HG02623 (cell line): ENCODE results near the gene KMT2B.
"Not testable (repeated sequence)": the region's sequence is repeated elsewhere in the genome, so short reads cannot be mapped to it uniquely, and the experiment has no call there.

Experiments used
- ATAC-seq: cut with Tn5 transposase; IDR thresholded peaks from one replicate; pipeline ENCODE4 v1.9.1; 2021; ENCODE audit warnings: moderate library complexity; ENCODE audit not compliant: unreplicated experiment

Gene KMT2B, protein sequence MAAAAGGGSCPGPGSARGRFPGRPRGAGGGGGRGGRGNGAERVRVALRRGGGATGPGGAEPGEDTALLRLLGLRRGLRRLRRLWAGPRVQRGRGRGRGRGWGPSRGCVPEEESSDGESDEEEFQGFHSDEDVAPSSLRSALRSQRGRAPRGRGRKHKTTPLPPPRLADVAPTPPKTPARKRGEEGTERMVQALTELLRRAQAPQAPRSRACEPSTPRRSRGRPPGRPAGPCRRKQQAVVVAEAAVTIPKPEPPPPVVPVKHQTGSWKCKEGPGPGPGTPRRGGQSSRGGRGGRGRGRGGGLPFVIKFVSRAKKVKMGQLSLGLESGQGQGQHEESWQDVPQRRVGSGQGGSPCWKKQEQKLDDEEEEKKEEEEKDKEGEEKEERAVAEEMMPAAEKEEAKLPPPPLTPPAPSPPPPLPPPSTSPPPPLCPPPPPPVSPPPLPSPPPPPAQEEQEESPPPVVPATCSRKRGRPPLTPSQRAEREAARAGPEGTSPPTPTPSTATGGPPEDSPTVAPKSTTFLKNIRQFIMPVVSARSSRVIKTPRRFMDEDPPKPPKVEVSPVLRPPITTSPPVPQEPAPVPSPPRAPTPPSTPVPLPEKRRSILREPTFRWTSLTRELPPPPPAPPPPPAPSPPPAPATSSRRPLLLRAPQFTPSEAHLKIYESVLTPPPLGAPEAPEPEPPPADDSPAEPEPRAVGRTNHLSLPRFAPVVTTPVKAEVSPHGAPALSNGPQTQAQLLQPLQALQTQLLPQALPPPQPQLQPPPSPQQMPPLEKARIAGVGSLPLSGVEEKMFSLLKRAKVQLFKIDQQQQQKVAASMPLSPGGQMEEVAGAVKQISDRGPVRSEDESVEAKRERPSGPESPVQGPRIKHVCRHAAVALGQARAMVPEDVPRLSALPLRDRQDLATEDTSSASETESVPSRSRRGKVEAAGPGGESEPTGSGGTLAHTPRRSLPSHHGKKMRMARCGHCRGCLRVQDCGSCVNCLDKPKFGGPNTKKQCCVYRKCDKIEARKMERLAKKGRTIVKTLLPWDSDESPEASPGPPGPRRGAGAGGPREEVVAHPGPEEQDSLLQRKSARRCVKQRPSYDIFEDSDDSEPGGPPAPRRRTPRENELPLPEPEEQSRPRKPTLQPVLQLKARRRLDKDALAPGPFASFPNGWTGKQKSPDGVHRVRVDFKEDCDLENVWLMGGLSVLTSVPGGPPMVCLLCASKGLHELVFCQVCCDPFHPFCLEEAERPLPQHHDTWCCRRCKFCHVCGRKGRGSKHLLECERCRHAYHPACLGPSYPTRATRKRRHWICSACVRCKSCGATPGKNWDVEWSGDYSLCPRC (N-terminal part only)

DNA sequence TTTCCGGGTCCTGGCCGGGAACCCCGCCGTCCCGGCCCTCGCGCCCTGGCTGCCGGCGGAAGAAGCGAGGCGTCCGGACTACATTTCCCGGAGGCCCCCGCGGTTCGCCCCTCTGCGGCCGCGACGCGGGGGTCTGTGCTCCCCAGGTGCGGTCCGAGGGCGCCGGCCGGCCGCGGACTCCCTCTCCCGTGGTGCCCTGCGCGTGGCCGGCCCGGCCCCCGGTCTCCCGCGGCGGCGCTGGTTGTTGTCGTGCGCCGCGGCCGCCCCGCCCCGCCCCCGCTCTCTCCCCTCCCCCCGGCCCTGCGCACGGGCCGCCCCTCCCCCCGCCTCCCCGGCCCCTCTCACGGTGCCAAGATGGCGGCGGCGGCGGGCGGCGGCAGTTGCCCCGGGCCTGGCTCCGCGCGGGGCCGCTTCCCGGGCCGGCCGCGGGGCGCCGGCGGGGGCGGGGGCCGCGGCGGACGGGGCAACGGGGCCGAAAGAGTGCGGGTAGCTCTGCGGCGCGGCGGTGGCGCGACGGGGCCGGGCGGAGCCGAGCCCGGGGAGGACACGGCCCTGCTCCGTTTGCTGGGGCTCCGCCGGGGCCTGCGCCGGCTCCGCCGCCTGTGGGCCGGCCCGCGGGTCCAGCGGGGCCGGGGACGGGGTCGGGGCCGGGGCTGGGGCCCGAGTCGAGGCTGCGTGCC, at the start of gene KMT2B:
Gene KMT2B, plus strand, starts transcription at position 339 of the 680 bp plus-strand sequence. Its CDS starts 16 bp downstream, at position 355.
- peak; percentile 48 for ATAC-seq

DNA sequence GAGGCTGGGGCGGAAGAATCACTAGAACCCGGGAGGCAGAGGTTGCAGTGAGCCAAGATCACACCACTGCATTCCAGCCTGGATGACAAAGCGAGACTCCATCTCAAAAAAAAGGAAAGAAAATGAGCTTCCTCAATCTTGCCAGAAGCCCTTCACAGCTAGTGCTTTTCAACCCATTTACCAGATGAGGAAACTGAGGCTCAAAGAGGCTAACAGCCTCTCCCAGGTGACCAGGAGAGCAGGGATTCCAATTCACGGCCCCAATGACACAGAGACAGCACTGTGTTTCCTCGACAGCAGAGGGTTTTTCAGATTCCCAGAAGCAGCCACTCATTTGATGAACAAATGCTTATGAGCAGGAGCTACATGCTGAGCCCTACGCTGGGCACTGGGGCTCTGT, 48.2 kb upstream of the KMT2B start:
- ATAC-seq = no peak

DNA sequence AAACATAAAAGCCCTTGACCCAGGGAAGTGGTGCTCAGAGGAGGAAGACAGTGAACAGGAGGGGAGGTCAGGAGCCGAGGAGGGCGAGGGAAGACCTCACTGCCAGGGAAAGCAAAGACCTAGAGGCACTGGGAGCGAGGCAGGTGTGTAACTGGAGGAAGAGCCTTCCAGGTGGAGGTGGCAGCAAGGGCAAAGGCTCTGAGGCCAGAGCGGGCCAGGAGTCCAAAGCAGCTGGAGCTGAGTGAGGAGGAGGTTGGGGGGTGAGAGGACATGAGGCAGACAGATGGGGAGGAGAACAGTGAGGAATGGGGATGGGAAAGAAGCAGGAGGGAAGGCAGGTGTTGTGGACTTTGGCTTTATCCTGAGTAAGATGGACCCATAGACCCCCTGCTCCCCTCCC, 47.8 kb upstream of the KMT2B start:
- no peak for ATAC-seq

DNA sequence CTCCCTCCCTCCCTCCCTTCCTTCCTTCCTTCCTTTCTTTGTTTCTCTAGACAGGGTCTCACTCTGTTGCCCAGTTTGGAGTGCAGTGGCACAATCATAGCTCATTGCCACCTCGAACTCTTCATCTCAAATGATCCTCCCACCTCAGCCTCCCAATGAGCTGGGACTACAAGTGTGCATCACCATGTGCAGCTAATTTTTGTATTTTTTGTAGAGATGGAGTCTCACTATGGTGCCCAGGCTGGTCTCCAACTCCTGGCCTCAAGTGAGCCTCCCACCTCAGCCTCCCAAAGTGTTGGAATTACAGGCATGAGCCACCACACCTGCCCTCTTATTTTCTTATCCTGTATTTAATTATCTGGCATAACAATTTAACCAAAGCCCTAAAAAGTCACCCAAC, 47.1 kb upstream of the KMT2B start:
- ATAC-seq = no peak

DNA sequence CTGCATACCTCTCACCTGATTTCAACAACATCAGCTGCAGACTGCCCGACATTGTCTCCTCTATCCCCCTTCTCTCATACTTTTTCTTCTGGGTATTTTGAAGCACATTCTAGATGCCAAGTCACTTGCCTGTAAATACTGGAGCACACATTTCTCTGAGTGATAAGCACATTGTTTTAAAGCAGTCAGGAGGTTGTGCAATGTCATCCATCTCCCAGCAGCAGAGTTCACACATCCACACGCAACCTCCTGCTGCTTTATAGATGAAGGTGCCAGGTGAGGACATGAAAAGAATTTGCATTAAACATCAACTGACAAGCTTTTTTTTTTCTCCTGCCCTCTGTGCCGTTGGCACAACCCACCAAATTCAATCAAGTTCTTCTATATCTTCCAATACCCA, 46.0 kb upstream of the KMT2B start:
- no peak for ATAC-seq

DNA sequence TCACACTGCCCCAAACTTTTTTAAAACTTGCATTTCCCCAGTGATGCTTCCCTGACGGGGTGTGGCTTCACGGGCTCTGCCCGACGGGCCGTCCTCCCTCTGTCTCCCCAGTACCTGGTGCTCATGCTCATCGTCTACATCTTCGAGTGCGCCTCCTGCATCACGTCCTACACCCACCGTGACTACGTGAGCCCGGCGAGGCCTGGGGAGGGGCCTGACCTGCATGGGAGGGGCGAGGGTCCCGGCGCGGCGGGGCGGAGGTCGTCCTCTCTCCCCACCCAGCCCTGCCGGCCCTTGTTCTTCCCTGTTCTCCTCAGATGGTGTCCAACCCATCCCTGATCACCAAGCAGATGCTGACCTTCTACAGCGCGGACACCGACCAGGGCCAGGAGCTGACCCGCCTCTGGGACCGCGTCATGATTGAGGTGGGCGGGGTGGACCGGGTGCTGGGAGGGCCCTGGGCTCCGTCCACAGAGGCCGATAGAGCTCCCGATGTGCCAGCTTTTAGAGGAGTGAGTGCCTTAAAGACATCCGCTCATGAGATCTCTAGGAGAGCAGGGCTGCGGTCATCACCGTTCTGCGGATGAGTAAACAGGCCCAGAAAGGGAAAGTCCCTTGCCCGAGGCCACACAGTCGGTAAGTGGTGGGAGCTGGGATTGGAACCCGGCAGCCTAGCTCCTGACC, 44.5 kb upstream of the KMT2B start:
- ATAC-seq = no peak

DNA sequence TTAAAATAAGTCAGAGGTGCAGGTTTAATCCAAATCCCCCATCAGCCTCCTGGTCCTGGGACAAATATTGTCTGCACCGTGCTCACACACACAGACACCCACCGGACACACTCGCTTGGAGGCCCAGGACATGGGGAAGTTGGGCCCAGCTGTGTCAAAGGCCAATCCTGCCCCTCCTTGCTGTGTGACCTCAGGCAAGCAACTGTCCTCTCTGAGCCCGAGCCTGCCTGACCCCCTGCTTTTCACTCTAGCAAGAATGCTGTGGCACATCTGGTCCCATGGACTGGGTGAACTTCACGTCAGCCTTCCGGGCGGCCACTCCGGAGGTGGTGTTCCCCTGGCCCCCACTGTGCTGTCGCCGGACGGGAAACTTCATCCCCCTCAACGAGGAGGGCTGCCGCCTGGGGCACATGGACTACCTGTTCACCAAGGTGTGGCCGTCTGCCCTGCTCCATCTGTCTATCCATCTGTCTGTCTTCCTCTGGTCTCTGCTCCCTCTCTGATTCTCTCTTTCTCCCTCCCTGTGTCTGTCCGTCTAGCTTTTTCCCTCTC, 42.1 kb upstream of the KMT2B start:
- no peak for ATAC-seq

DNA sequence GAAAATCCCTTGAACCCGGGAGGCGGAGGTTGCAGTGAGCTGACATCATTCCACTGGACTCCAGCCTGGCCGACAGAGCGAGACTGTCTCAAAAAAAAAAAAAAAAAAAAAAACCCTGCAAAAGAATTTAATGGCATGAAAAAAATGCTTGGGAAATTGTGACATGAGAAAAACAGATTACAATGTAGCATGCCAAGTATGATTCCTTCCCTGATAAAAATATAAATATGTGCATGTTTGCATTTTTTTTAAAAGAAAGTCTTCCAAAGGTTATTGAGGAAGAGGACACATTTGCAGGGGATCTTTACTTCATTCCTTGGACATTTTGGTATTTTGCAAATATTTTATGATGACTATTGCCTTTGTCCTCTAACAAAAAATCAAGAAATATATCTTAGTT, 28.0 kb upstream of the KMT2B start:
- no peak for ATAC-seq

DNA sequence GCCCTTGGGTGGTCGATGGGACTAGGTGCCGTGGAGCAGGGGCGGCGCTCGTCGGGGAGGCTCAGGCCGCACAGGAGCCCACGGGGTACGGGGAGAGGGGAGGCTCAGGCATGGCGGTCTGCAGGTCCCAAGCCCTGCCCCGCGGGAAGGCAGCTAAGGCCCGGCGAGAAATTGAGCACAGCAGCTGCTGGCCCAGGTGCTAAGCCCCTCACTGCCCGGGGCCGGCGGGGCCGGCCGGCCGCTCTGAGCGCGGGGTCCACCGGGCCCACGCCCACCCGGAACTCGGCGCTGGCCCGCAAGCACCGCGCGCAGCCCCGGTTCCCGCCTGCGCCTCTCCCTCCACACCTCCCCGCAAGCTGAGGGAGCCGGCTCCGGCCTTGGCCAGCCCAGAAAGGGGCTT, 26.7 kb upstream of the KMT2B start:
- not testable (repeated sequence) for ATAC-seq

DNA sequence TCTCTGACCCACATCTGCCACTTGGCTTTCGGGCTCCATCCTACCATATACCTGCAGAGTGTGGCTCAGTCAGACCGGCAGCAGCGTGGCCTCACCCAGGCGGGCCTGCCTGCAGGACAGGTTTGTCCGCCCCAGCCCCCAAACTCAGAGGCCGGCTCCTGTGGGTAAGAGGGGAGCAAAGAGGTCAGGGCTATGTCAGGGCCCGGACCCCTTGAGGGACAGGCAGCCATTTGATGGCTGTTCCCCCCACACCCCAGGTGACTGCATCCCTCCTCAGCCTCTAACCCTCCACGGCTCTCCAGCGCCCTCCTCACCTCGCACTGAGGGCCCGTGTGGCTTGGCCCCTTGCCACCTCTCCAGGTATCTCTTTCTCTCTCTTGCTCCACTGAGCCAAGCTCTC, 25.8 kb upstream of the KMT2B start:
- ATAC-seq = no peak

DNA sequence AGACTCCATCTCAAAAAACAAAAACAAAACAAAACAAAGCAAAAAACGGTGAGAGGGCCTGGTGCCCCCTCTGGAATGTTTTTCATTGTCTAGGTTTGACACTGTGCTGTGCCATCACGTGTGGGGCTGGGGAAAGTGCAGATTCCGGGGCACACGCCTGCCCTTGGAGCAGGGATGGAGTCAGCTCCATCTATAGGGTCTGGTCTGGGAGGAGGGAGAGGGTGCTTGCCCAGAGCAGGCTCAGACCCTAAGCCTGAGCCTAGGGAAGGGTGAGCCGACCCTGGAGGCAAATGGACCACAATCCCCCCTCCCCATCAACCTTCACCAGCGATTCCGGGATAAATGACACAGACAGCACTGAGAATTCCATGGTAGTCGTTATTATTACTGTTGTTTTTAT, 24.4 kb upstream of the KMT2B start:
- no peak for ATAC-seq

DNA sequence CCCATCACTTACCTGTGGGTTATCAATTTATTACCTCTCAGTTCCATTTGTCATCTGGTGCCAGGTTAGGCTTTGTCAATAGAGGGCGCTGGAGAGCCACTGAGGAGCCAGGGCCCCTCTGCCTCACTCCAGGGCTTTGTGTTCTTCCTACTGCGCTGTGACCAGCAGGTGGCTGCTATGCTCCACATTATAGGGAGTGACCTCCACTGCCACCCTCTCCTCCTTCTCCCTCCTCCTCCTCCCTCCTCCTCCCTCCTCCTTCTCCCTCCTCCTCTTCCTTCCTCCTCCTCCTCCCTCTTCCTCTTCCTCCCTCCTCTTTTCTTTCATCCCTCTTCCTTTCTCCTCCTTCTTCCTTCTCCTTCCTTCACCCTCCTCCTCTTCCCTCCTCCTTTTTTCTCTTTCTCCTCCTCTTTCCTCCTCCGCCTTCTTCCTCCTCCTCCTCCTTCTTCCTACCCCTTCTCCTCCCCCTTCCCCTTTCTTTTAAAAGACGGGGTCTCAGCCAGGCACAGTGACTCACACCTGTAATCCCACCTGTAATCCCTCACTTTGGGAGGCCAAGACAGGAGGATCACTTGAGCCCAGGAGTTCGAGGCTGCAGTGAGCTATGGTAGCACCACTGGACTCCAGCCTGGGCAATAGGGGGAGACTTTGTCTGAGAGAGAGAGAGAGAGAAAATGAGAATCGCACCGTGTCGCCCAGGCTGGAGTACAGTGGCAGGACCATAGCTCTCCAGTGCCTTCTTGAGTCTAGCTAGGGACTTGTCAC, 23.8 kb upstream of the KMT2B start:
- peak; percentile 79 for ATAC-seq

DNA sequence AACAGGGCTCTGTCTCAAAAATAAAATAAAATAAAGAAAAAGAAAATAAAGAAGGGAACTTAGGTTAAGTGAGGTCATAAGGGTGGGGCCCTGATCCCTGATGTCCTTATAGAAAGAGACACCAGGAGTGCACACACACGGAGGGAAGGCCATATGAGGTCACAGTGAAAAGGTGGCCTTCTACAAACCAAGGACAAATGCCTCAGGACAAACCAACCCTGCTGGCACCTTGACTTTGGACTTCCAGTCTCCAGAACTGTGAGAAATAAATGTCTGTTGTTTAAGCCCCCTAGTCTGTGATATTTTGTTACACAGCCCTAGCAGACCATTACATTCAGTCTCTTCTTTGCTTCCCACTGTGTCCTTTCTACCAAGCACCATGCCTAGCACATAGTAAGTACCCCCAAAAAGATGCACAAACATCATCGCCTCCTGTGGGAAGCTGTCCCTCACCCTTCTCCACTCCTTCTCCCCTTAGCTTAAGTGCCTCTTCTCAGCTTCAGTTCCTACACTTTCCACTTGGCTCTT, 21.8 kb upstream of the KMT2B start:
- ATAC-seq = no peak

DNA sequence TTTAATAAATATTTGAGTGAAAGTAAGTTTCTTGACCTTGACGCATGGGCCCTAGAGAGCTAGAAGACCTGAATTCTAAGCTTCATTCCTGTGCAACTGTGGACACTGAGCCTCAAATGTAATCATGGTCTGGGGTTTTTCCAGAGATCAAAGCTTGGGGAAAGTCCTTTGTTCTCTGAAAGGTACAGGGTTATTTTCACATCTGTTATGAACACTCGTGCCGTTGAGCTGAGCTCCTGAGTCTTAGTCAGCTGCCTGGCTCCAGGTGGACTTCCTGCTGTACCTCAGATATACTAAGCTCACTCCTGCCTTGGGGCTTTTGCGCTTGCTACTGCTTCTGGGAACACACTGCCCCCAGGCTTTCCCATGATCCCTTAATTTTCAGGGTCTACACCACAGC, 21.0 kb upstream of the KMT2B start:
- ATAC-seq = no peak

DNA sequence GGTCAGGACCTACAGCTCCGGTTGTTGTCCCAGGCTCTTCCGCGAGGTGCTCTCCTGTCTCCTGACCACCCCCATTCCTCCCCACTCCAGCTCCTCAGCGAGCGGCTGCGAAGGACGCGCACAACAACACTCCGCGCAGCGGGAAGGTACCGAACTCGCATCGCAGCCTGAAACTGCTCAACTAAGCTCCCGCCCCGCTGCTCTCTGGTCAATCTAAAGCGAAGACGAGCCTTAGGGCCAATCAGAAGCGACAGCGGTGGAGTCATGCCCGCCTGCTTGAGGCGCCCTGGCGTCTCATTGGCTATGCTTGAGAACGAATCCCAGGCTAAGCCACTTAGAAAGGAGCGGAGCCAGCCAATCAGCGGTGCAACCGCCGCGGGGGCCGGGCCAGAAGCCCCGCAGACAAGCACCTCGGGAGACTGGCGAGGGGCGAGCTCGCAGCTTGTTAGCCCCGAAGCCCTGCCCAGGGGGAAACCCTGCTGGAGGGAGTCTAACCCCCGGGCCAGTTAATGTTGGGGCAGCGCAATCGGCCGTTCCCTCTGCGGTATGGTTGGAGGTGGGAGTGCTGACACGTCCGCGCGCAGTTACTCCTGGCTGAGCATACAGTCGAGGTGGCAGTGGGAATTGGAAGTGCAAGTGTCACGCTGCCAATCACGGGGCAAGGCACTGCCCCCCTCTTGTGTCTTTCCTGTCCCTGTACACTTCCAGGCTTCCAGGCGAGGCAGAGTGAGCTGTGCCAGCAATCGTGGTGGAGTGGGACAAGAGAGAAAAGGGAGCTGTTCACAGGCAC, 15.4 kb upstream of the KMT2B start:
- peak; percentile 95 for ATAC-seq

DNA sequence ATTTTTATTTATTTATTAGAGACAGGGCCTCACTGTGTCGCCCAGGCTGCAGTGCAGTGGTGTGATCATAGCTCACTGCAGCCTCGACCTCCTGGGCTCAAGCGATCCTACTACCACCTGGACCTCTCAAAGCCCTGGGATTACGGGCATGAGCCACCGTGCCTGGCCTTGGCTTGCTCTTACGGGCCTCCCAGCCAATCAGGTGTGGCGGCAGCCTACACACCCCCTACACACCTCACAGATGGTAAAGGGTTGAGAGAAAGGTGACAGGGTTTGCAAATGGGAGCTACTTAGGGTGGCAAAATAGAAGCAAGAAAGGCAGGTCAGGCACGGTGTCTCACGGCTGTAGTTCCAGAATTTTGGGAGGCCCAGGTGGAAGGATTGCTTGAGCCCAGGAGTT, 14.5 kb upstream of the KMT2B start:
- no peak for ATAC-seq

DNA sequence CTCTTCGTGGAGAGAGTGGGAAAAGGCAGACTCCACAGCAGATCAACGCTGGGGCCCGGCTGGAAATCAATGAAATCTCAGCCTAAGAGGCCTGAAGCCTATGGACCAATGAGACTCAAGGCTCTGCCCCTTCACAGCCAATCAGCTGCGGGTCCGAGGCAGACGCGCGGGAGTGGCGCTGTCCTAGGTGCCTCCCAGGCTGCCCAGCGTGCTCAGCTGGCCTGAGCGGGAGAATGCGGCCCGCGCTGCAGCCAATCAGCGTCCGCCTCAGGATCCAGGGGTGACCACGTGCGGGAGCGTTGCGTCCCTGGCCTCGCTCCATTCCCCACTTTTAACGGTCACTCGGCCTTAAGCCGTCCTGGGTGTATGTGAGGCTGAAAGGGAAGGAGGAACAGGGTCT, 13.6 kb upstream of the KMT2B start, which contains the start of gene ZBTB32:
Gene ZBTB32, plus strand, starts transcription at position 341 of the 400 bp plus-strand sequence. CDS start 10,069 bp downstream, outside the sequence.
- no peak for ATAC-seq

DNA sequence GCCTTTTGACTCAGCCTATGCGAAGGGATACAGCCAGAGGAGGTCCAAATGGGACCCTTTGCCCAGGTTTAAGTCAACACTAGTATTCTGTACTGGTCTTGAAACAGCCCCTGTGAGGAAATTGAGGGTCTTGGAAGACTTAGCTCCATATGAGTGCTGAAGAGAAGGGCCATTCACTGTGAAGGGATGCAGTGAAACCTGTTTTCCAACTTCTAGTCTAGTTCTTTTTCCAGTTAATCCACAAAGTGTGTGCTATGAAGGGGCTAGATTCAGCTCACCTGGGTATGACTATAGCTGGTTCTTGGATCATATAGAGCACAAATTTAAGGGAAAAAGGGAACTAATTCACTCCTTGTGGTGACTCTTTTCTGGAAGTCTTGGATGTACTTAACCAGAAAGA, 9.4 kb upstream of the KMT2B start:
- no peak for ATAC-seq
